SK-N-SH treated with all-trans-retinoic acid at 6 μM for 48 hours (cell line): ENCODE data around the gene ERFE.

Source experiments
- ATAC-seq: fragments of 200-7000 bp; cut with Tn5 transposase; 3 replicates; pipeline ENCODE4 v1.9.1; 2020; ENCODE audit warnings: mild to moderate bottlenecking, moderate library complexity
- ARNTL ChIP-seq: fragments of 450-650 bp; formaldehyde crosslinking; IDR thresholded peaks from 2 replicates; pipeline ENCODE4 v1.5.0; 2020; ENCODE audit warnings: low read depth, mild to moderate bottlenecking, moderate library complexity, borderline replicate concordance
- BACH2 ChIP-seq: fragments of 250-450 bp; sonication (Bioruptor Pico); IDR thresholded peaks from 2 replicates; pipeline ENCODE4 v1.9.0; 2021; ENCODE audit warnings: mild to moderate bottlenecking, borderline replicate concordance
- CSDC2 ChIP-seq: fragments of 250-450 bp; sonication (Bioruptor Pico); IDR thresholded peaks from 2 replicates; pipeline ENCODE4 v1.5.0; 2020; ENCODE audit warnings: mild to moderate bottlenecking, moderate library complexity
- ESRRG ChIP-seq: fragments of 250-450 bp; sonication (Bioruptor Pico); IDR thresholded peaks from 2 replicates; pipeline ENCODE4 v1.6.1; 2021; ENCODE audit warnings: mild to moderate bottlenecking
- GLIS3 ChIP-seq: fragments of 250-450 bp; sonication (Bioruptor Pico); IDR thresholded peaks from 2 replicates; pipeline ENCODE4 v1.5.0; 2020; ENCODE audit warnings: mild to moderate bottlenecking, moderate library complexity
- OSR1 ChIP-seq: fragments of 250-450 bp; sonication (Bioruptor Pico); IDR thresholded peaks from 2 replicates; pipeline ENCODE4 v1.8.0; 2022; ENCODE audit warnings: moderate library complexity, mild to moderate bottlenecking, inconsistent platforms
- PPARA ChIP-seq: fragments of 250-450 bp; sonication (Bioruptor Pico); IDR thresholded peaks from 2 replicates; pipeline ENCODE4 v1.5.0; 2020; ENCODE audit warnings: mild to moderate bottlenecking, borderline replicate concordance
- RARB ChIP-seq: fragments of 250-450 bp; sonication (Bioruptor Pico); IDR thresholded peaks from 2 replicates; pipeline ENCODE4 v1.8.0; 2021; ENCODE audit warnings: mild to moderate bottlenecking, moderate library complexity
- TCF4 ChIP-seq: fragments of 250-450 bp; sonication (Bioruptor Pico); IDR thresholded peaks from 2 replicates; pipeline ENCODE4 v1.8.0; 2021; ENCODE audit warnings: mild to moderate bottlenecking, moderate library complexity, borderline replicate concordance
- TOX ChIP-seq: fragments of 250-450 bp; sonication (Bioruptor Pico); IDR thresholded peaks from 2 replicates; pipeline ENCODE4 v1.8.0; 2021; ENCODE audit warnings: mild to moderate bottlenecking, moderate library complexity, borderline replicate concordance
- ZC3H10 ChIP-seq: fragments of 250-450 bp; sonication (Bioruptor Pico); IDR thresholded peaks from 2 replicates; pipeline ENCODE4 v1.5.1; 2021; ENCODE audit warnings: mild to moderate bottlenecking, moderate library complexity
- ZFP3 ChIP-seq: fragments of 250-450 bp; sonication (Bioruptor Pico); IDR thresholded peaks from 2 replicates; pipeline ENCODE4 v1.5.0; 2020; ENCODE audit warnings: mild to moderate bottlenecking, moderate library complexity
- ZFP30 ChIP-seq: fragments of 450-650 bp; formaldehyde crosslinking; IDR thresholded peaks from 2 replicates; pipeline ENCODE4 v1.5.0; 2022; ENCODE audit warnings: mild to moderate bottlenecking, moderate library complexity
- ZNF565 ChIP-seq: fragments of 450-650 bp; formaldehyde crosslinking; conservative IDR thresholded peaks from 2 replicates; pipeline ENCODE4 v1.5.0; 2020; ENCODE audit warnings: low read depth, mild to moderate bottlenecking, moderate library complexity
- ZNF70 ChIP-seq: fragments of 450-650 bp; formaldehyde crosslinking; IDR thresholded peaks from 2 replicates; pipeline ENCODE4 v1.5.0; 2020; ENCODE audit warnings: mild to moderate bottlenecking, moderate library complexity
- ZNF8 ChIP-seq: fragments of 450-650 bp; formaldehyde crosslinking; IDR thresholded peaks from 2 replicates; pipeline ENCODE4 v1.5.0; 2020; ENCODE audit warnings: mild to moderate bottlenecking, moderate library complexity
- TF ChIP-seq, protein P1 (sequence below): fragments of 250-450 bp; sonication (Bioruptor Pico); IDR thresholded peaks from 2 replicates; pipeline ENCODE4 v1.8.0; 2021; ENCODE audit warnings: low read depth, mild to moderate bottlenecking, moderate library complexity, borderline replicate concordance
- TF ChIP-seq, protein P2 (sequence below): fragments of 250-450 bp; sonication (Bioruptor Pico); IDR thresholded peaks from 2 replicates; pipeline ENCODE4 v1.8.0; 2020; ENCODE audit warnings: mild to moderate bottlenecking, moderate library complexity, borderline replicate concordance
- TF ChIP-seq, protein P3 (sequence below): fragments of 250-450 bp; sonication (Bioruptor Pico); IDR thresholded peaks from 2 replicates; pipeline ENCODE4 v1.5.0; 2020; ENCODE audit warnings: mild to moderate bottlenecking, moderate library complexity

ERFE gene

GRCh38 chr2:238150686-238151085, 8.1 kb upstream of the ERFE start:
- no peak for ATAC-seq
- TF ChIP-seq CSDC2 (CRISPR knock-in tag) (no peak), ZNF565 (CRISPR knock-in tag) (no peak), OSR1 (CRISPR knock-in tag) (no peak), ZNF70 (CRISPR knock-in tag) (no peak), ARNTL (CRISPR knock-in tag) (no peak), TCF4 (no peak), ESRRG (CRISPR knock-in tag) (no peak), RARB (CRISPR knock-in tag) (no peak), BACH2 (CRISPR knock-in tag) (no peak), ZNF8 (CRISPR knock-in tag) (no peak), TOX (CRISPR knock-in tag) (no peak), PPARA (CRISPR knock-in tag) (no peak), ZFP3 (no peak)
- TF ChIP-seq, protein P1, sequence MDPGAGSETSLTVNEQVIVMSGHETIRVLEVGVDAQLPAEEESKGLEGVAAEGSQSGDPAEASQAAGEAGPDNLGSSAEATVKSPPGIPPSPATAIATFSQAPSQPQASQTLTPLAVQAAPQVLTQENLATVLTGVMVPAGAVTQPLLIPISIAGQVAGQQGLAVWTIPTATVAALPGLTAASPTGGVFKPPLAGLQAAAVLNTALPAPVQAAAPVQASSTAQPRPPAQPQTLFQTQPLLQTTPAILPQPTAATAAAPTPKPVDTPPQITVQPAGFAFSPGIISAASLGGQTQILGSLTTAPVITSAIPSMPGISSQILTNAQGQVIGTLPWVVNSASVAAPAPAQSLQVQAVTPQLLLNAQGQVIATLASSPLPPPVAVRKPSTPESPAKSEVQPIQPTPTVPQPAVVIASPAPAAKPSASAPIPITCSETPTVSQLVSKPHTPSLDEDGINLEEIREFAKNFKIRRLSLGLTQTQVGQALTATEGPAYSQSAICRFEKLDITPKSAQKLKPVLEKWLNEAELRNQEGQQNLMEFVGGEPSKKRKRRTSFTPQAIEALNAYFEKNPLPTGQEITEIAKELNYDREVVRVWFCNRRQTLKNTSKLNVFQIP, result no peak
- TF ChIP-seq, protein P2, sequence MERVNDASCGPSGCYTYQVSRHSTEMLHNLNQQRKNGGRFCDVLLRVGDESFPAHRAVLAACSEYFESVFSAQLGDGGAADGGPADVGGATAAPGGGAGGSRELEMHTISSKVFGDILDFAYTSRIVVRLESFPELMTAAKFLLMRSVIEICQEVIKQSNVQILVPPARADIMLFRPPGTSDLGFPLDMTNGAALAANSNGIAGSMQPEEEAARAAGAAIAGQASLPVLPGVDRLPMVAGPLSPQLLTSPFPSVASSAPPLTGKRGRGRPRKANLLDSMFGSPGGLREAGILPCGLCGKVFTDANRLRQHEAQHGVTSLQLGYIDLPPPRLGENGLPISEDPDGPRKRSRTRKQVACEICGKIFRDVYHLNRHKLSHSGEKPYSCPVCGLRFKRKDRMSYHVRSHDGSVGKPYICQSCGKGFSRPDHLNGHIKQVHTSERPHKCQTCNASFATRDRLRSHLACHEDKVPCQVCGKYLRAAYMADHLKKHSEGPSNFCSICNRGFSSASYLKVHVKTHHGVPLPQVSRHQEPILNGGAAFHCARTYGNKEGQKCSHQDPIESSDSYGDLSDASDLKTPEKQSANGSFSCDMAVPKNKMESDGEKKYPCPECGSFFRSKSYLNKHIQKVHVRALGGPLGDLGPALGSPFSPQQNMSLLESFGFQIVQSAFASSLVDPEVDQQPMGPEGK, result no peak
- TF ChIP-seq, protein P3, sequence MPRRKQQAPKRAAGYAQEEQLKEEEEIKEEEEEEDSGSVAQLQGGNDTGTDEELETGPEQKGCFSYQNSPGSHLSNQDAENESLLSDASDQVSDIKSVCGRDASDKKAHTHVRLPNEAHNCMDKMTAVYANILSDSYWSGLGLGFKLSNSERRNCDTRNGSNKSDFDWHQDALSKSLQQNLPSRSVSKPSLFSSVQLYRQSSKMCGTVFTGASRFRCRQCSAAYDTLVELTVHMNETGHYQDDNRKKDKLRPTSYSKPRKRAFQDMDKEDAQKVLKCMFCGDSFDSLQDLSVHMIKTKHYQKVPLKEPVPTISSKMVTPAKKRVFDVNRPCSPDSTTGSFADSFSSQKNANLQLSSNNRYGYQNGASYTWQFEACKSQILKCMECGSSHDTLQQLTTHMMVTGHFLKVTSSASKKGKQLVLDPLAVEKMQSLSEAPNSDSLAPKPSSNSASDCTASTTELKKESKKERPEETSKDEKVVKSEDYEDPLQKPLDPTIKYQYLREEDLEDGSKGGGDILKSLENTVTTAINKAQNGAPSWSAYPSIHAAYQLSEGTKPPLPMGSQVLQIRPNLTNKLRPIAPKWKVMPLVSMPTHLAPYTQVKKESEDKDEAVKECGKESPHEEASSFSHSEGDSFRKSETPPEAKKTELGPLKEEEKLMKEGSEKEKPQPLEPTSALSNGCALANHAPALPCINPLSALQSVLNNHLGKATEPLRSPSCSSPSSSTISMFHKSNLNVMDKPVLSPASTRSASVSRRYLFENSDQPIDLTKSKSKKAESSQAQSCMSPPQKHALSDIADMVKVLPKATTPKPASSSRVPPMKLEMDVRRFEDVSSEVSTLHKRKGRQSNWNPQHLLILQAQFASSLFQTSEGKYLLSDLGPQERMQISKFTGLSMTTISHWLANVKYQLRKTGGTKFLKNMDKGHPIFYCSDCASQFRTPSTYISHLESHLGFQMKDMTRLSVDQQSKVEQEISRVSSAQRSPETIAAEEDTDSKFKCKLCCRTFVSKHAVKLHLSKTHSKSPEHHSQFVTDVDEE (CRISPR knock-in tag), result no peak
- TF ChIP-seq, all 23 proteins: peak for 0

DNA sequence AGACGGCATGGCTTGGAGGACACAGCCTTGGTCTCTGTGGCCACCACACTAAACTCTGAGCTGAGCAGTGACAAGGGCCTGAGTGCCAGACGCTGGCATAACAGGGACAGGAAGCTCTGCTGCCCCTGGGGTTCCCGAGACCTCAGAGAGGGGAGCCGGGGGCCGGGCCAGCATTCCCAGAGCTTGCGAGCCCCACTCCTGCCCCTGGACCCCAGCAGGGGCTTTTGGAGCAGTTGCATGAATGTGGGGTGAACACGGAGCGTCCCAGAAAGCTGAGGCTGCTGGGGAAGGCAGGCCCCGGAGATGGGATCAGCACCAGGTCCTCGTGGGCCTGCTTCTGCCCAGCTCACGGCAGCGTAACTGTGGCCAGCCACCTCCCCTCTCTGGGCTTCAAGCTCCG, 7.6 kb upstream of the ERFE start:
- ATAC-seq, result no peak
- no peak for TF ChIP-seq PPARA (CRISPR knock-in tag)
- no peak for TF ChIP-seq TOX (CRISPR knock-in tag)
- TF ChIP-seq GLIS3 (CRISPR knock-in tag), result no peak

DNA sequence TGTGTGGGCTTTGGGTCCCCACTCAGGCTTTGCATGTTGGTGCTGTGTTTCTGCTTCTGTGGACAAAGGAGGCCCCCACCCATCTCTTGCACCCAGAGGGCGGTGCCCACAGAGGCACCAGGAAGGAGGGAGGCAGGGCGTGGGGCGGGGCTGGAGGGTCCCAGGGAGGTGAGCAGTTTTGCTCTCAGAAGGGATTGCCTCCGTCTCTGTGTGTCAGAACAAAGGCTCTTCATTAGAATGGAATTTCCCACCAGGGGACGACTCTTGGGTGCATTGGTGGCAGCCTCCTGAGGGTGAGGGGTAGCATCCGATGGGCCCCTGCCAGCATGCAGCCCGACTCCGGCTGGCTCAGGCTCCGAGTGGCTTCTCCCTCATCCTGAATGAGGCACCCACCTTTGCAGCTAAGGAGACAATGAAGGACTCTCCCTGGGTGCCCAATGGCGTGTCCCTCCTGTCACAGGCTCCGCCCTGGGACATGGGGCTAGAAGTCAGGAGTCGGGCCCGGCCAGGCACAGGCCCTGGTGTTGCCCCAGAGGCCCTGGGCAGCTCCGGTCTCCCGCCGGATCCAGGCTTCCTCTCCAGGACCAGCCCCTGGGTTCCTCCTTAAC, 7.0 kb upstream of the ERFE start:
- no peak for ATAC-seq
- TF ChIP-seq CSDC2 (CRISPR knock-in tag) (no peak), ZNF8 (CRISPR knock-in tag) (no peak), ZNF565 (CRISPR knock-in tag) (no peak), ZFP30 (CRISPR knock-in tag) (no peak), ZC3H10 (no peak)
- TF ChIP-seq, protein P3 (CRISPR knock-in tag), result no peak
- TF ChIP-seq, protein P1, result no peak
